NCI-H2107 treated with DMSO at 0.1 percent for 48 hours (cell line): ENCODE data around the gene PRPH.

Experiments used
- DNase-seq: peaks from one replicate; lab custom pipeline; 2025; ENCODE audit not compliant: unreplicated experiment; lab: John Stamatoyannopoulos, UW

Gene PRPH

GRCh38 chr12:49345051-49345824 lies 50.3 kb downstream of the PRPH start:
- DNase-seq = no peak

GRCh38 chr12:49345825-49346658 lies 51.1 kb downstream of the PRPH start:
- no peak for DNase-seq

- DNase-seq = no peak
Measured at GRCh38 chr12:49346659-49347310, 51.8 kb downstream of the PRPH start, which contains the start of gene DNAJC22. Gene DNAJC22 (plus strand): TSS chr12:49346888. CDS start chr12:49348873, 1,985 bp downstream.

- peak; percentile 39 for DNase-seq
Measured at GRCh38 chr12:49347311-49348193, 52.6 kb downstream of the PRPH start.
